ENCODE results near the gene TOPAZ1.

GRCh38 chr3:44235604-44236484 lies 5.8 kb upstream of the TOPAZ1 start:
- TF ChIP-seq CTCF (IDR thresholded peaks at IDR 0.05) = peak; percentile 43 to 66 (median 56)
- TF ChIP-seq POLR2A (IDR thresholded peaks at IDR 0.05) = no peak
